Sigmoid colon (tissue), 4 donors: Measurements from ENCODE around the gene ZMIZ1.

ENCODE experiments used
- EP300 ChIP-seq, 4 donors: sonication (generic); formaldehyde crosslinking; IDR thresholded peaks; one replicate each; pipeline ENCODE4 v1.6.1; 2017; ENCODE audit warnings: antibody characterized with exemption in 4 of 4
- POLR2A ChIP-seq, 2 donors: fragments of 450-650 bp; IDR thresholded peaks; one replicate each; pipeline ENCODE4 v1.6.1; 2016; ENCODE audit warnings: antibody characterized with exemption in 2 of 2, mild to moderate bottlenecking in 2 of 2, moderate library complexity in 2 of 2
- POLR2AphosphoS5 ChIP-seq, 4 donors: sonication (generic); formaldehyde crosslinking; IDR thresholded peaks; one replicate each; pipeline ENCODE4 v1.6.1; 2017; ENCODE audit warnings: antibody characterized with exemption in 4 of 4
- TF ChIP-seq, protein P1 (sequence below), 4 experiments: fragments of 450-650 bp in 3 of 4; fragments of 200-600 bp in 1 of 4; IDR thresholded peaks; one replicate each; pipeline ENCODE4 v1.5.1; 2016 to 2019; ENCODE audit warnings: antibody characterized with exemption in 4 of 4, mild to moderate bottlenecking in 3 of 4, moderate library complexity in 2 of 4

DNA sequence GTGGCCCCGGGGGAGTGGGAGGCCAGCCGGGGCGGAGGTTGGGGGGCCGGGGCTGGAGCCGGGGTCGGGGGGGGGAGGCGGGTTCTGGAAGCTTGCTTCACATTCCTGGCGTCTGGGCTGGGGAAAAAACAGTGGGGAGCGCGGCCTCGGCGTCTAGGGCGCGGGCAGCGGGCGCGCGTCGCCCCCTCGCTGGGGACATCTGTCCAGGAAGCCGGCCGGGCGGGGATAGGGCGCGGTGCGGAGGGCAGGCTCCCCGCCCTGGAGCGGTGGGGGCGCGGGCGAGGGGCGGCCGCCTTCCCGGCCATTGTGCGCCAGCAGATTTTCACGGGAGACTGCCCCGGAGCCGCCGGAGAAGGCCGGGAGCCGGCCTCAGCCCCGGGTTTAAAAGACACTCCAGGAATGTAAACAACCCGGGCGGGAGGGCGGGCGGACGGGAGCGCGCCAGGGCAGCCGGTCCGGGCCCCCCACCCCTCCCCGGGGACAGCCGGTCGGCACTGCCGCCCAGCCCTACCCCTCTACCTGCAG lies 1.4 kb downstream of the ZMIZ1 start:
- TF ChIP-seq, protein P1, sequence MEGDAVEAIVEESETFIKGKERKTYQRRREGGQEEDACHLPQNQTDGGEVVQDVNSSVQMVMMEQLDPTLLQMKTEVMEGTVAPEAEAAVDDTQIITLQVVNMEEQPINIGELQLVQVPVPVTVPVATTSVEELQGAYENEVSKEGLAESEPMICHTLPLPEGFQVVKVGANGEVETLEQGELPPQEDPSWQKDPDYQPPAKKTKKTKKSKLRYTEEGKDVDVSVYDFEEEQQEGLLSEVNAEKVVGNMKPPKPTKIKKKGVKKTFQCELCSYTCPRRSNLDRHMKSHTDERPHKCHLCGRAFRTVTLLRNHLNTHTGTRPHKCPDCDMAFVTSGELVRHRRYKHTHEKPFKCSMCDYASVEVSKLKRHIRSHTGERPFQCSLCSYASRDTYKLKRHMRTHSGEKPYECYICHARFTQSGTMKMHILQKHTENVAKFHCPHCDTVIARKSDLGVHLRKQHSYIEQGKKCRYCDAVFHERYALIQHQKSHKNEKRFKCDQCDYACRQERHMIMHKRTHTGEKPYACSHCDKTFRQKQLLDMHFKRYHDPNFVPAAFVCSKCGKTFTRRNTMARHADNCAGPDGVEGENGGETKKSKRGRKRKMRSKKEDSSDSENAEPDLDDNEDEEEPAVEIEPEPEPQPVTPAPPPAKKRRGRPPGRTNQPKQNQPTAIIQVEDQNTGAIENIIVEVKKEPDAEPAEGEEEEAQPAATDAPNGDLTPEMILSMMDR (IDR thresholded peaks at IDR 0.05), result no peak
- TF ChIP-seq POLR2A (IDR thresholded peaks at IDR 0.05) (no peak), POLR2AphosphoS5 (IDR thresholded peaks at IDR 0.05) (peak in 1 of 4 donors; percentile 7), EP300 (IDR thresholded peaks at IDR 0.05) (no peak)
